ENCODE measurements around the gene PHF14. TPM values are rescaled to one million over a fixed set of nuclear protein-coding genes. Genes with fewer than 3 reads are reported as not detected.
"Not testable (repeated sequence)": the region's sequence is repeated elsewhere in the genome, so short reads cannot be mapped to it uniquely, and the experiment has no call there.

The PHF14 gene
- total and polyA plus RNA-seq, 4 donors = 6.9 to 24.4 (median 15.3) TPM

DNA sequence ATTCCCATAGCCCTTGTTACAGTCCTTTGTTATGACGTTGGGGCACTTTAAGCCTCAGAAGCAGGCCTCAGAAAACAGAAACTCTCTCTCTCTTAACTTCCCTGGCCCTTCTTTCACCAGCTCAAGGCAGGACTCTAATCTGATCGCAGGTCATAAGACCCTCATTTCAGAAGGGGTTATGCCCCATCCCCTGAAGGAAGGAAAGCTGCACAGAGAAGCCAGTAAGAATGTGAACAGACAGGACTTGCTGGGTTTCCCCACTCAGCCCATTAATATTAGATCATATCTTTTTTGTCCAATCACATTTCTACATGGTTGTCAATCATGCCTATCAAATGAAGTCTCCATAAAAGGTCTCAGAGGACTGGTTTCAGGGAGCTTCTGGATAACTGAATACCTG, 49.3 kb upstream of the PHF14 start:
- Histone ChIP-seq H3K9me3 (ENCODE audit: control insufficient read depth in 4 of 4, low read length in 3 of 4) (no peaks in the 10 kb centered on the region), H3K27ac (ENCODE audit: low read depth in 1 of 2, low read length in 2 of 2) (no peak overlapping the region), H3K4me1 (ENCODE audit: control insufficient read depth in 4 of 4, insufficient read depth in 4 of 4, low read length in 3 of 4) (no peaks in the 10 kb centered on the region), H3K4me3 (ENCODE audit: low read depth in 1 of 3, low read length in 3 of 3) (no peak overlapping the region), H3K36me3 (ENCODE audit: control insufficient read depth in 4 of 4, insufficient read depth in 3 of 4, low read depth in 1 of 4, low read length in 3 of 4) (no peaks in the 10 kb centered on the region), H3K9ac (ENCODE audit: low read depth in 1 of 2, low read length in 2 of 2) (no peak overlapping the region), H3K27me3 (ENCODE audit: control insufficient read depth in 4 of 4, insufficient read depth in 4 of 4, low read length in 3 of 4) (no peaks in the 10 kb centered on the region)
- TF ChIP-seq RXRA (IDR thresholded peaks at IDR 0.05) = no peak
- TF ChIP-seq, protein P1, sequence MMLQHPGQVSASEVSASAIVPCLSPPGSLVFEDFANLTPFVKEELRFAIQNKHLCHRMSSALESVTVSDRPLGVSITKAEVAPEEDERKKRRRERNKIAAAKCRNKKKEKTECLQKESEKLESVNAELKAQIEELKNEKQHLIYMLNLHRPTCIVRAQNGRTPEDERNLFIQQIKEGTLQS (IDR thresholded peaks at IDR 0.05) = no peak
- no peak for TF ChIP-seq EGR1 (IDR thresholded peaks at IDR 0.05; ENCODE audit: low read depth in 2 of 2)
- no peak for TF ChIP-seq GABPA (IDR thresholded peaks at IDR 0.05 in 1 of 2, conservative IDR thresholded peaks at IDR 0.05 in 1 of 2)
- TF ChIP-seq SP1 (IDR thresholded peaks at IDR 0.05) = no peak
- TF ChIP-seq, protein P2, sequence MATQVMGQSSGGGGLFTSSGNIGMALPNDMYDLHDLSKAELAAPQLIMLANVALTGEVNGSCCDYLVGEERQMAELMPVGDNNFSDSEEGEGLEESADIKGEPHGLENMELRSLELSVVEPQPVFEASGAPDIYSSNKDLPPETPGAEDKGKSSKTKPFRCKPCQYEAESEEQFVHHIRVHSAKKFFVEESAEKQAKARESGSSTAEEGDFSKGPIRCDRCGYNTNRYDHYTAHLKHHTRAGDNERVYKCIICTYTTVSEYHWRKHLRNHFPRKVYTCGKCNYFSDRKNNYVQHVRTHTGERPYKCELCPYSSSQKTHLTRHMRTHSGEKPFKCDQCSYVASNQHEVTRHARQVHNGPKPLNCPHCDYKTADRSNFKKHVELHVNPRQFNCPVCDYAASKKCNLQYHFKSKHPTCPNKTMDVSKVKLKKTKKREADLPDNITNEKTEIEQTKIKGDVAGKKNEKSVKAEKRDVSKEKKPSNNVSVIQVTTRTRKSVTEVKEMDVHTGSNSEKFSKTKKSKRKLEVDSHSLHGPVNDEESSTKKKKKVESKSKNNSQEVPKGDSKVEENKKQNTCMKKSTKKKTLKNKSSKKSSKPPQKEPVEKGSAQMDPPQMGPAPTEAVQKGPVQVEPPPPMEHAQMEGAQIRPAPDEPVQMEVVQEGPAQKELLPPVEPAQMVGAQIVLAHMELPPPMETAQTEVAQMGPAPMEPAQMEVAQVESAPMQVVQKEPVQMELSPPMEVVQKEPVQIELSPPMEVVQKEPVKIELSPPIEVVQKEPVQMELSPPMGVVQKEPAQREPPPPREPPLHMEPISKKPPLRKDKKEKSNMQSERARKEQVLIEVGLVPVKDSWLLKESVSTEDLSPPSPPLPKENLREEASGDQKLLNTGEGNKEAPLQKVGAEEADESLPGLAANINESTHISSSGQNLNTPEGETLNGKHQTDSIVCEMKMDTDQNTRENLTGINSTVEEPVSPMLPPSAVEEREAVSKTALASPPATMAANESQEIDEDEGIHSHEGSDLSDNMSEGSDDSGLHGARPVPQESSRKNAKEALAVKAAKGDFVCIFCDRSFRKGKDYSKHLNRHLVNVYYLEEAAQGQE (IDR thresholded peaks at IDR 0.05) = no peak
- no peak for TF ChIP-seq RAD21 (IDR thresholded peaks at IDR 0.05)
- no peak for TF ChIP-seq FOXA1 (IDR thresholded peaks at IDR 0.05)
- no peak for TF ChIP-seq YY1 (IDR thresholded peaks at IDR 0.05)
- no peak for TF ChIP-seq TAF1 (conservative IDR thresholded peaks at IDR 0.05)
- WGBS = 88% methylated on average over 2 of the region's 2 CpGs
- no peak for DNase-seq (ENCODE audit: low spot score)

DNA sequence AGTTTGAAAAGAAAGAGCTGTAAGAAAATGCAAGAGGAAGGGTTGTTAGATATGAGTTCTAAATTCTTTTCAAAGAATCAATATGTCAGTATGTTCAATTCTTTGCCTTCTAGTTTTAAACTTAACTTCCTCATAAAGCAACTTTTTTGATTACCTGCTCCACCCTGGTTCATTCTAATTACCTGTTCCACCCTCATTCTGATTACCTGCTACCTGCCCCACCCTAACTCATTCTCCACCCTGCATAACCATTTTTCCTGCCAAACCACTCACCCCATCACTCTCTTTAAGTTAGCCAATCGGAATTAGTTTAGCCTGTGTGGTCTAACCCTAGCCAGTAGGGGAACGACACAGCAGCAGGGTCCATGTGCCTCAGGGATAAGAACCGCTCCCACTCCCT, 45.5 kb upstream of the PHF14 start:
- WGBS = 93% methylated on average over 3 of the region's 3 CpGs
- not testable (repeated sequence) for H3K27ac ChIP-seq (ENCODE audit: low read depth in 1 of 2, low read length in 2 of 2)

DNA sequence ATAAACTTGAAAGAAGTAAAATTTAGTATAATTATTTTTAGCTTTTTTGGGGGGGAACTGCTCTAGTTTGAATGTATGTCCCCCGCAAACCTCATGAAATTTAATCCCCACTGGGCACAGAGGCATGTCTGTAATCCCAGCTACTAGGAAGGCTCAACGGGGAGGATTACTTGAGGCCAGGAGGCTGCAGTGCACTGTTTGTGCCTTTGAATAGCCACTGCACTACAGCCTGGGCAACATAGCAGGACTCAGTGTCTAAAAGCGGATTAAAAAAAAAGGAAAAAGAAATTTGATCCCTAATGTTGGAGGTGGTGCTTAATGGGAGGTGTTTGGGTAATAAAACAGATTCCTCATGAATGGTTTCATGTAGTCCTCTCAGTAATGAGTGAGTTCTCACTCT, 43.1 kb upstream of the PHF14 start:
- Histone ChIP-seq H3K27me3 (ENCODE audit: control insufficient read depth in 4 of 4, insufficient read depth in 4 of 4, low read length in 3 of 4) (no peaks in the 10 kb centered on the region), H3K36me3 (ENCODE audit: control insufficient read depth in 4 of 4, insufficient read depth in 3 of 4, low read depth in 1 of 4, low read length in 3 of 4) (peaks cover 1 to 23% (median 13%) of the 10 kb centered on the region in 4 donors), H3K9ac (ENCODE audit: low read depth in 1 of 2, low read length in 2 of 2) (no peak overlapping the region), H3K9me3 (ENCODE audit: control insufficient read depth in 4 of 4, low read length in 3 of 4) (no peaks in the 10 kb centered on the region), H3K27ac (ENCODE audit: low read depth in 1 of 2, low read length in 2 of 2) (no peak overlapping the region), H3K4me1 (ENCODE audit: control insufficient read depth in 4 of 4, insufficient read depth in 4 of 4, low read length in 3 of 4) (no peaks in the 10 kb centered on the region), H3K4me3 (ENCODE audit: low read depth in 1 of 3, low read length in 3 of 3) (no peak overlapping the region)
- DNase-seq (ENCODE audit: low spot score) = no peak
- WGBS = 93% methylated on average over 3 of the region's 3 CpGs
- TF ChIP-seq HNF4A (conservative IDR thresholded peaks at IDR 0.05) (no peak), RAD21 (IDR thresholded peaks at IDR 0.05) (no peak), YY1 (IDR thresholded peaks at IDR 0.05) (no peak), NR2F2 (IDR thresholded peaks at IDR 0.05) (no peak), FOXA2 (IDR thresholded peaks at IDR 0.05) (no peak), HNF4G (IDR thresholded peaks at IDR 0.05) (no peak), TAF1 (conservative IDR thresholded peaks at IDR 0.05) (no peak), EGR1 (IDR thresholded peaks at IDR 0.05; ENCODE audit: low read depth in 2 of 2) (no peak)
- TF ChIP-seq, protein P3, sequence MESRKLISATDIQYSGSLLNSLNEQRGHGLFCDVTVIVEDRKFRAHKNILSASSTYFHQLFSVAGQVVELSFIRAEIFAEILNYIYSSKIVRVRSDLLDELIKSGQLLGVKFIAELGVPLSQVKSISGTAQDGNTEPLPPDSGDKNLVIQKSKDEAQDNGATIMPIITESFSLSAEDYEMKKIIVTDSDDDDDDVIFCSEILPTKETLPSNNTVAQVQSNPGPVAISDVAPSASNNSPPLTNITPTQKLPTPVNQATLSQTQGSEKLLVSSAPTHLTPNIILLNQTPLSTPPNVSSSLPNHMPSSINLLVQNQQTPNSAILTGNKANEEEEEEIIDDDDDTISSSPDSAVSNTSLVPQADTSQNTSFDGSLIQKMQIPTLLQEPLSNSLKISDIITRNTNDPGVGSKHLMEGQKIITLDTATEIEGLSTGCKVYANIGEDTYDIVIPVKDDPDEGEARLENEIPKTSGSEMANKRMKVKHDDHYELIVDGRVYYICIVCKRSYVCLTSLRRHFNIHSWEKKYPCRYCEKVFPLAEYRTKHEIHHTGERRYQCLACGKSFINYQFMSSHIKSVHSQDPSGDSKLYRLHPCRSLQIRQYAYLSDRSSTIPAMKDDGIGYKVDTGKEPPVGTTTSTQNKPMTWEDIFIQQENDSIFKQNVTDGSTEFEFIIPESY (IDR thresholded peaks at IDR 0.05) = no peak
- TF ChIP-seq, protein P4, sequence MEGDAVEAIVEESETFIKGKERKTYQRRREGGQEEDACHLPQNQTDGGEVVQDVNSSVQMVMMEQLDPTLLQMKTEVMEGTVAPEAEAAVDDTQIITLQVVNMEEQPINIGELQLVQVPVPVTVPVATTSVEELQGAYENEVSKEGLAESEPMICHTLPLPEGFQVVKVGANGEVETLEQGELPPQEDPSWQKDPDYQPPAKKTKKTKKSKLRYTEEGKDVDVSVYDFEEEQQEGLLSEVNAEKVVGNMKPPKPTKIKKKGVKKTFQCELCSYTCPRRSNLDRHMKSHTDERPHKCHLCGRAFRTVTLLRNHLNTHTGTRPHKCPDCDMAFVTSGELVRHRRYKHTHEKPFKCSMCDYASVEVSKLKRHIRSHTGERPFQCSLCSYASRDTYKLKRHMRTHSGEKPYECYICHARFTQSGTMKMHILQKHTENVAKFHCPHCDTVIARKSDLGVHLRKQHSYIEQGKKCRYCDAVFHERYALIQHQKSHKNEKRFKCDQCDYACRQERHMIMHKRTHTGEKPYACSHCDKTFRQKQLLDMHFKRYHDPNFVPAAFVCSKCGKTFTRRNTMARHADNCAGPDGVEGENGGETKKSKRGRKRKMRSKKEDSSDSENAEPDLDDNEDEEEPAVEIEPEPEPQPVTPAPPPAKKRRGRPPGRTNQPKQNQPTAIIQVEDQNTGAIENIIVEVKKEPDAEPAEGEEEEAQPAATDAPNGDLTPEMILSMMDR (IDR thresholded peaks at IDR 0.05; ENCODE audit: low read depth, low read length, missing input control) = no peak
- TF ChIP-seq, protein P1 (IDR thresholded peaks at IDR 0.05) = no peak
- TF ChIP-seq, protein P5, sequence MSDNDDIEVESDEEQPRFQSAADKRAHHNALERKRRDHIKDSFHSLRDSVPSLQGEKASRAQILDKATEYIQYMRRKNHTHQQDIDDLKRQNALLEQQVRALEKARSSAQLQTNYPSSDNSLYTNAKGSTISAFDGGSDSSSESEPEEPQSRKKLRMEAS (IDR thresholded peaks at IDR 0.05) = no peak

More for the DNA sequence above, 45.5 kb upstream of the PHF14 start:
- H3K4me3 ChIP-seq (ENCODE audit: low read depth in 1 of 3, low read length in 3 of 3); H3K4me1 ChIP-seq (ENCODE audit: control insufficient read depth in 4 of 4, insufficient read depth in 4 of 4, low read length in 3 of 4); H3K27me3 ChIP-seq (ENCODE audit: control insufficient read depth in 4 of 4, insufficient read depth in 4 of 4, low read length in 3 of 4); H3K9ac ChIP-seq (ENCODE audit: low read depth in 1 of 2, low read length in 2 of 2); DNase-seq (ENCODE audit: low spot score); H3K9me3 ChIP-seq (ENCODE audit: control insufficient read depth in 4 of 4, low read length in 3 of 4): not testable (repeated sequence)
- H3K36me3 ChIP-seq (ENCODE audit: control insufficient read depth in 4 of 4, insufficient read depth in 3 of 4, low read depth in 1 of 4, low read length in 3 of 4) = peaks cover 1 to 14% (median 10%) of the 10 kb centered on the region in 4 donors
